Measurements from ENCODE around the gene OR4D10. TPM values are rescaled to one million over a fixed set of nuclear protein-coding genes. Genes with fewer than 3 reads are reported as not detected.

OR4D10 gene
- total and polyA plus RNA-seq, 9 of the 15 experiments (the other 6 are each of a cell fraction or from before 2014, with no cell fraction given) = not detected

DNA sequence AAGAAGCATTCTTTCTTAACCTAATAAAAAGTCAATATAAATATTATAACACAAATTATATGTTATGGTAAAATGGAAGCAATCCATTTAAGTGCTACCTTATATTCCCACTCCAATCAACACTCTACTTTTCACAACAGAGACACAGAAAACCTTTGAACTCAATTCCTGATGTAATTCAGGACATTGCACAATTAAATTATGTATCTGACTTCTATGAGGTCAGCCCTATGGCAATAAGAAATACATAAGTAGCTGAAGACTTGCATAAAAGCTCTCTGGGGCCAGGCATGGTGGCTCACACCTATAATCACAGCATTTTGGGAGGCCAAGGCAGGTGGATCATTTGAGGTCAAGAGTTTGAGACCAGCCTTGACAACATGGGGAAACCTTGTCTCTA lies 6.8 kb downstream of the OR4D10 start:
- no peak overlapping the region for H3K9ac ChIP-seq (ENCODE audit: insufficient read depth in 1 of 2, low read depth in 2 of 2, low read length in 2 of 2)
- CTCF ChIA-PET (ENCODE audit: low intra/inter-chr PET ratio) = no interaction called here
- no peak overlapping the region for H2AFZ ChIP-seq (ENCODE audit: low read depth, low read length)
- H3K4me3 ChIP-seq = no peak overlapping the region
- DNase-seq (ENCODE audit: extremely low read depth in 1 of 4, low spot score in 3 of 4) (no peak), FAIRE-seq (no peak), ATAC-seq (no peak)
- no peaks in the 10 kb centered on the region for H3K4me1 ChIP-seq (replicated peaks in 1 of 2; ENCODE audit: control insufficient read depth in 2 of 2, insufficient read depth in 2 of 2, low read length in 2 of 2)
- no peaks in the 10 kb centered on the region for H3K9me1 ChIP-seq (ENCODE audit: control insufficient read depth, insufficient read depth, low read length)
- H3K79me2 ChIP-seq (ENCODE audit: control insufficient read depth, insufficient read depth, low read length) = no peaks in the 10 kb centered on the region
- no peak overlapping the region for H3K4me2 ChIP-seq (ENCODE audit: insufficient read depth, low read length)
- H3K36me3 ChIP-seq (ENCODE audit: control insufficient read depth, insufficient read depth, low read length) = no peaks in the 10 kb centered on the region
- in situ Hi-C loops (cut with MboI) (no loop called here), intact Hi-C loops (cut with micrococcal nuclease) (no loop called here)
- no peak overlapping the region for H3K27ac ChIP-seq (ENCODE audit: extremely low read depth, low read depth, low read length)
- TF ChIP-seq, protein P1, sequence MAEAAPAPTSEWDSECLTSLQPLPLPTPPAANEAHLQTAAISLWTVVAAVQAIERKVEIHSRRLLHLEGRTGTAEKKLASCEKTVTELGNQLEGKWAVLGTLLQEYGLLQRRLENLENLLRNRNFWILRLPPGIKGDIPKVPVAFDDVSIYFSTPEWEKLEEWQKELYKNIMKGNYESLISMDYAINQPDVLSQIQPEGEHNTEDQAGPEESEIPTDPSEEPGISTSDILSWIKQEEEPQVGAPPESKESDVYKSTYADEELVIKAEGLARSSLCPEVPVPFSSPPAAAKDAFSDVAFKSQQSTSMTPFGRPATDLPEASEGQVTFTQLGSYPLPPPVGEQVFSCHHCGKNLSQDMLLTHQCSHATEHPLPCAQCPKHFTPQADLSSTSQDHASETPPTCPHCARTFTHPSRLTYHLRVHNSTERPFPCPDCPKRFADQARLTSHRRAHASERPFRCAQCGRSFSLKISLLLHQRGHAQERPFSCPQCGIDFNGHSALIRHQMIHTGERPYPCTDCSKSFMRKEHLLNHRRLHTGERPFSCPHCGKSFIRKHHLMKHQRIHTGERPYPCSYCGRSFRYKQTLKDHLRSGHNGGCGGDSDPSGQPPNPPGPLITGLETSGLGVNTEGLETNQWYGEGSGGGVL (CRISPR knock-in tag; IDR thresholded peaks at IDR 0.05) = no peak
- TF ChIP-seq CEBPB (tag; IDR thresholded peaks at IDR 0.05) = peak; percentile 36; the same call in 1 of the 2 replicates
- no TSS peak for BruUV-seq (replicated peaks)
- POLR2A ChIA-PET = interaction anchor here (1.0 kb wide), 1 partner anchor 9 kb away, joined by 5 read pairs; no protein-coding TSS in a partner anchor
- H4K20me1 ChIP-seq (replicated peaks; ENCODE audit: control insufficient read depth, insufficient read depth, low read length) = no peaks in the 10 kb centered on the region
- peaks cover 3 to 17% of the 10 kb centered on the region in 2 experiments; a peak in 4 of 5 replicates for H3K27me3 ChIP-seq (ENCODE audit: control insufficient read depth in 2 of 2, insufficient read depth in 2 of 2, low read length in 2 of 2)
- no peaks in the 10 kb centered on the region for H3K9me3 ChIP-seq (replicated peaks; ENCODE audit: control insufficient read depth, insufficient read depth, low read depth, low read length)

DNA sequence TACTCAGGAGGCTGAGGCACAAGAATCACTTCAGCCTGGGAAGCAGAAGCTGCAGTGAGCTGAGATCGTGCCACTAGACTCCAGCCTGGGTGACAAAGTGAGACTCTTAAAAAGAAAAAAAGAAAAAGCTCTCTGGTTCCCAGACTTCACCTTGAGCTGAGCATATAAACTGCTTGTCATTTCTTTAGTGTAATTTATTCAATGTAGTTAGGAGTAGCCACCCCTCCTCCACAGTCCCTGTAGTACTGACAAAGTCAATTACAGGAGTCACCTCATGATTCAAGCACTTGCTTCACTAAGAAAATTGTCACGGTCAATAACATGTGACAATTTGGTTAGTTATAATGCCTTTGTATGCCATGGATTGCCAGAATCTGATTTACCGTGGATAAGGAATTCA lies 7.2 kb downstream of the OR4D10 start:
- H3K36me3 ChIP-seq (ENCODE audit: control insufficient read depth, insufficient read depth, low read length) = no peaks in the 10 kb centered on the region
- H3K9ac ChIP-seq (ENCODE audit: insufficient read depth in 1 of 2, low read depth in 2 of 2, low read length in 2 of 2) = no peak overlapping the region
- no TSS peak for BruUV-seq (replicated peaks)
- no peaks in the 10 kb centered on the region for H3K9me1 ChIP-seq (ENCODE audit: control insufficient read depth, insufficient read depth, low read length)
- ATAC-seq = no peak
- H3K4me2 ChIP-seq (ENCODE audit: insufficient read depth, low read length) = no peak overlapping the region
- no peak for DNase-seq (ENCODE audit: extremely low read depth in 1 of 4, low spot score in 3 of 4)
- no peaks in the 10 kb centered on the region for H4K20me1 ChIP-seq (replicated peaks; ENCODE audit: control insufficient read depth, insufficient read depth, low read length)
- ChIA-PET POLR2A (no interaction called here), CTCF (ENCODE audit: low intra/inter-chr PET ratio) (no interaction called here)
- H2AFZ ChIP-seq (ENCODE audit: low read depth, low read length) = no peak overlapping the region
- 0% methylated on average over 3 of the region's 3 CpGs for WGBS (ENCODE audit: insufficient coverage, low coverage, missing lambda C conversion rate)
- no peaks in the 10 kb centered on the region for H3K9me3 ChIP-seq (replicated peaks; ENCODE audit: control insufficient read depth, insufficient read depth, low read depth, low read length)
- no peak overlapping the region for H3K27ac ChIP-seq (ENCODE audit: extremely low read depth, low read depth, low read length)
- H3K4me1 ChIP-seq (replicated peaks in 1 of 2; ENCODE audit: control insufficient read depth in 2 of 2, insufficient read depth in 2 of 2, low read length in 2 of 2) = no peaks in the 10 kb centered on the region
- H3K4me3 ChIP-seq = no peak overlapping the region
- TF ChIP-seq ZNF668 (CRISPR knock-in tag; IDR thresholded peaks at IDR 0.05) (no peak), NR2C1 (IDR thresholded peaks at IDR 0.05) (no peak), NR2C1 (tag; IDR thresholded peaks at IDR 0.05) (no peak), MAFK (IDR thresholded peaks at IDR 0.05; ENCODE audit: low read length) (no peak), ZC3H4 (CRISPR knock-in tag; IDR thresholded peaks at IDR 0.05; ENCODE audit: borderline replicate concordance) (no peak)
- TF ChIP-seq, protein P2, sequence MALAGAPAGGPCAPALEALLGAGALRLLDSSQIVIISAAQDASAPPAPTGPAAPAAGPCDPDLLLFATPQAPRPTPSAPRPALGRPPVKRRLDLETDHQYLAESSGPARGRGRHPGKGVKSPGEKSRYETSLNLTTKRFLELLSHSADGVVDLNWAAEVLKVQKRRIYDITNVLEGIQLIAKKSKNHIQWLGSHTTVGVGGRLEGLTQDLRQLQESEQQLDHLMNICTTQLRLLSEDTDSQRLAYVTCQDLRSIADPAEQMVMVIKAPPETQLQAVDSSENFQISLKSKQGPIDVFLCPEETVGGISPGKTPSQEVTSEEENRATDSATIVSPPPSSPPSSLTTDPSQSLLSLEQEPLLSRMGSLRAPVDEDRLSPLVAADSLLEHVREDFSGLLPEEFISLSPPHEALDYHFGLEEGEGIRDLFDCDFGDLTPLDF (CRISPR knock-in tag; IDR thresholded peaks at IDR 0.05) = no peak
- intact Hi-C loops (cut with micrococcal nuclease) (no loop called here), in situ Hi-C loops (cut with MboI) (no loop called here)
- peaks cover 2 to 17% of the 10 kb centered on the region in 2 experiments; a peak in 4 of 5 replicates for H3K27me3 ChIP-seq (ENCODE audit: control insufficient read depth in 2 of 2, insufficient read depth in 2 of 2, low read length in 2 of 2)
- H3K79me2 ChIP-seq (ENCODE audit: control insufficient read depth, insufficient read depth, low read length) = no peaks in the 10 kb centered on the region
- no peak for FAIRE-seq
